Activated CD4-positive, alpha-beta T cell treated with anti-CD3 and anti-CD28 coated beads for 4 hours (primary cell): ENCODE results near the gene DNAH10.

Experiments used
- DNase-seq, 2 donors: peaks; one replicate each; pipeline ENCODE4 v3.0.0-alpha.2; 2020

Gene DNAH10

GRCh38 chr12:123912415-123913380 lies 150.6 kb downstream of the DNAH10 start:
- no peak for DNase-seq

- no peak for DNase-seq
These were observed 152.7 kb downstream of the DNAH10 start for GRCh38 chr12:123914726-123915333.

GRCh38 chr12:123916729-123917128 lies 154.6 kb downstream of the DNAH10 start:
- peak; percentile 52 to 67 for DNase-seq

GRCh38 chr12:123917337-123917850 lies 155.3 kb downstream of the DNAH10 start:
- DNase-seq: no peak

GRCh38 chr12:123919980-123920360 lies 157.9 kb downstream of the DNAH10 start:
- DNase-seq: no peak

GRCh38 chr12:123923038-123923437 lies 160.9 kb downstream of the DNAH10 start:
- DNase-seq: no peak

- DNase-seq: no peak
These were observed 161.8 kb downstream of the DNAH10 start for GRCh38 chr12:123923927-123924326.

- no peak for DNase-seq
These were observed 162.4 kb downstream of the DNAH10 start for GRCh38 chr12:123924539-123924938.

- DNase-seq: no peak
These were observed 166.3 kb downstream of the DNAH10 start for GRCh38 chr12:123928274-123928865.

- DNase-seq: no peak
These were observed 166.8 kb downstream of the DNAH10 start for GRCh38 chr12:123928897-123929296.

- no peak for DNase-seq
These were observed 168.0 kb downstream of the DNAH10 start for GRCh38 chr12:123929946-123930583.

- peak; percentile 33 to 40 for DNase-seq
These were observed 169.7 kb downstream of the DNAH10 start for GRCh38 chr12:123931686-123932321.

GRCh38 chr12:123933214-123933613 lies 171.1 kb downstream of the DNAH10 start:
- no peak for DNase-seq

- no peak for DNase-seq
These were observed 172.0 kb downstream of the DNAH10 start for GRCh38 chr12:123934016-123934620.

- DNase-seq: no peak
These were observed 172.7 kb downstream of the DNAH10 start for GRCh38 chr12:123934829-123935228.

GRCh38 chr12:123935956-123936355 lies 173.9 kb downstream of the DNAH10 start:
- no peak for DNase-seq

- DNase-seq: no peak
These were observed 174.4 kb downstream of the DNAH10 start for GRCh38 chr12:123936471-123936870.

GRCh38 chr12:123936956-123937706 lies 175.0 kb downstream of the DNAH10 start:
- DNase-seq: no peak

GRCh38 chr12:123937707-123938591 lies 175.8 kb downstream of the DNAH10 start:
- DNase-seq: peak; percentile 36 to 40
